GM18511 (cell line): ENCODE results near the gene NEK7.
A peak's percentile ranks its signal among the peaks of the same experiment; 100 is the strongest.
"Not testable (repeated sequence)": the region's sequence is repeated elsewhere in the genome, so short reads cannot be mapped to it uniquely, and the experiment has no call there.

ENCODE experiments used
- ATAC-seq: cut with Tn5 transposase; IDR thresholded peaks from one replicate; pipeline ENCODE4 v1.9.1; 2021; ENCODE audit warnings: mild to moderate bottlenecking, moderate library complexity; ENCODE audit not compliant: unreplicated experiment

NEK7 gene

GRCh38 chr1:198168227-198168626, 11.4 kb downstream of the NEK7 start:
- no peak for ATAC-seq

GRCh38 chr1:198169672-198170071, 12.9 kb downstream of the NEK7 start:
- ATAC-seq, result no peak

- no peak for ATAC-seq
These were observed 15.1 kb downstream of the NEK7 start for GRCh38 chr1:198171667-198172540.

GRCh38 chr1:198173832-198174231, 17.0 kb downstream of the NEK7 start:
- no peak for ATAC-seq

- peak; percentile 63 for ATAC-seq
These were observed 17.5 kb downstream of the NEK7 start for GRCh38 chr1:198174297-198174696.

GRCh38 chr1:198175423-198176170, 18.8 kb downstream of the NEK7 start:
- ATAC-seq, result peak; percentile 63

- no peak for ATAC-seq
These were observed 19.4 kb downstream of the NEK7 start for GRCh38 chr1:198176179-198176578.

- no peak for ATAC-seq
These were observed 20.7 kb downstream of the NEK7 start for GRCh38 chr1:198177546-198177945.

GRCh38 chr1:198178615-198179014, 21.8 kb downstream of the NEK7 start:
- ATAC-seq, result no peak

- ATAC-seq, result peak; percentile 48
These were observed 22.8 kb downstream of the NEK7 start for GRCh38 chr1:198179556-198179981.

GRCh38 chr1:198183605-198184004, 26.8 kb downstream of the NEK7 start:
- ATAC-seq, result no peak

- no peak for ATAC-seq
These were observed 27.7 kb downstream of the NEK7 start for GRCh38 chr1:198184516-198184915.

GRCh38 chr1:198185146-198185545, 28.3 kb downstream of the NEK7 start:
- ATAC-seq, result no peak

- peak; percentile 74 for ATAC-seq
These were observed 29.0 kb downstream of the NEK7 start for GRCh38 chr1:198185759-198186158.

- ATAC-seq, result no peak
These were observed 30.2 kb downstream of the NEK7 start for GRCh38 chr1:198186916-198187580.

GRCh38 chr1:198187973-198188588, 31.3 kb downstream of the NEK7 start:
- no peak for ATAC-seq

- ATAC-seq, result no peak
These were observed 34.3 kb downstream of the NEK7 start for GRCh38 chr1:198191117-198191516.

- not testable (repeated sequence) for ATAC-seq
These were observed 37.1 kb downstream of the NEK7 start for GRCh38 chr1:198193871-198194270.

GRCh38 chr1:198196630-198197029, 39.8 kb downstream of the NEK7 start:
- no peak for ATAC-seq

GRCh38 chr1:198197285-198197684, 40.5 kb downstream of the NEK7 start:
- no peak for ATAC-seq

- ATAC-seq, result peak; percentile 59
These were observed 42.3 kb downstream of the NEK7 start for GRCh38 chr1:198199105-198199504.
